ENCODE measurements around the gene ACYP1.

The ACYP1 gene

GRCh38 chr14:75023108-75023507, 40.7 kb downstream of the ACYP1 start:
- Histone ChIP-seq H3K9ac (ENCODE audit: low read length in 5 of 5) (no peak overlapping the region), H3K27ac (ENCODE audit: low read depth, low read length) (no peak overlapping the region), H3K27me3 (ENCODE audit: control insufficient read depth in 5 of 5, insufficient read depth in 4 of 5, low read length in 5 of 5) (no peaks in the 10 kb centered on the region), H3K4me3 (ENCODE audit: low read depth in 1 of 5, low read length in 5 of 5) (no peak overlapping the region), H3K36me3 (ENCODE audit: control insufficient read depth in 5 of 5, insufficient read depth in 5 of 5, low read length in 5 of 5) (peaks cover 33 to 47% (median 37%) of the 10 kb centered on the region in 5 donors), H3K4me1 (ENCODE audit: control insufficient read depth in 5 of 5, insufficient read depth in 5 of 5, low read length in 5 of 5) (no peaks in the 10 kb centered on the region), H3K9me3 (ENCODE audit: control insufficient read depth in 5 of 5, low read length in 5 of 5) (no peaks in the 10 kb centered on the region)

GRCh38 chr14:75022655-75023054, 41.2 kb downstream of the ACYP1 start:
- no peaks in the 10 kb centered on the region for H3K27me3 ChIP-seq (ENCODE audit: control insufficient read depth in 5 of 5, insufficient read depth in 4 of 5, low read length in 5 of 5)
- H3K9ac ChIP-seq (ENCODE audit: low read length in 5 of 5), result no peak overlapping the region
- H3K4me3 ChIP-seq (ENCODE audit: low read depth in 1 of 5, low read length in 5 of 5), result no peak overlapping the region
- no peaks in the 10 kb centered on the region for H3K4me1 ChIP-seq (ENCODE audit: control insufficient read depth in 5 of 5, insufficient read depth in 5 of 5, low read length in 5 of 5)
- H3K9me3 ChIP-seq (ENCODE audit: control insufficient read depth in 5 of 5, low read length in 5 of 5), result no peaks in the 10 kb centered on the region
- H3K36me3 ChIP-seq (ENCODE audit: control insufficient read depth in 5 of 5, insufficient read depth in 5 of 5, low read length in 5 of 5), result peaks cover 37 to 51% (median 39%) of the 10 kb centered on the region in 5 donors
- no peak overlapping the region for H3K27ac ChIP-seq (ENCODE audit: low read depth, low read length)

GRCh38 chr14:75018694-75019093, 45.1 kb downstream of the ACYP1 start:
- Histone ChIP-seq H3K27me3 (ENCODE audit: control insufficient read depth in 5 of 5, insufficient read depth in 4 of 5, low read length in 5 of 5) (no peaks in the 10 kb centered on the region), H3K4me3 (ENCODE audit: low read depth in 1 of 5, low read length in 5 of 5) (no peak overlapping the region), H3K27ac (ENCODE audit: low read depth, low read length) (no peak overlapping the region), H3K4me1 (ENCODE audit: control insufficient read depth in 5 of 5, insufficient read depth in 5 of 5, low read length in 5 of 5) (no peaks in the 10 kb centered on the region), H3K9me3 (ENCODE audit: control insufficient read depth in 5 of 5, low read length in 5 of 5) (no peaks in the 10 kb centered on the region), H3K9ac (ENCODE audit: low read length in 5 of 5) (no peak overlapping the region), H3K36me3 (ENCODE audit: control insufficient read depth in 5 of 5, insufficient read depth in 5 of 5, low read length in 5 of 5) (peaks cover 38 to 74% (median 60%) of the 10 kb centered on the region in 5 donors)

GRCh38 chr14:75016815-75017214, 47.0 kb downstream of the ACYP1 start:
- H3K4me1 ChIP-seq (ENCODE audit: control insufficient read depth in 5 of 5, insufficient read depth in 5 of 5, low read length in 5 of 5), result peaks cover 0 to 12% (median 9%) of the 10 kb centered on the region in 5 donors
- H3K9me3 ChIP-seq (ENCODE audit: control insufficient read depth in 5 of 5, low read length in 5 of 5), result no peaks in the 10 kb centered on the region
- peaks cover 25 to 69% (median 55%) of the 10 kb centered on the region in 5 donors for H3K36me3 ChIP-seq (ENCODE audit: control insufficient read depth in 5 of 5, insufficient read depth in 5 of 5, low read length in 5 of 5)
- H3K27ac ChIP-seq (ENCODE audit: low read depth, low read length), result no peak overlapping the region
- H3K4me3 ChIP-seq (ENCODE audit: low read depth in 1 of 5, low read length in 5 of 5), result no peak overlapping the region
- no peaks in the 10 kb centered on the region for H3K27me3 ChIP-seq (ENCODE audit: control insufficient read depth in 5 of 5, insufficient read depth in 4 of 5, low read length in 5 of 5)
- H3K9ac ChIP-seq (ENCODE audit: low read length in 5 of 5), result no peak overlapping the region

GRCh38 chr14:75015496-75015895, 48.3 kb downstream of the ACYP1 start:
- H3K9me3 ChIP-seq (ENCODE audit: control insufficient read depth in 5 of 5, low read length in 5 of 5), result no peaks in the 10 kb centered on the region
- H3K36me3 ChIP-seq (ENCODE audit: control insufficient read depth in 5 of 5, insufficient read depth in 5 of 5, low read length in 5 of 5), result peaks cover 22 to 66% (median 49%) of the 10 kb centered on the region in 5 donors
- no peak overlapping the region for H3K27ac ChIP-seq (ENCODE audit: low read depth, low read length)
- H3K9ac ChIP-seq (ENCODE audit: low read length in 5 of 5), result no peak overlapping the region
- H3K27me3 ChIP-seq (ENCODE audit: control insufficient read depth in 5 of 5, insufficient read depth in 4 of 5, low read length in 5 of 5), result no peaks in the 10 kb centered on the region
- no peak overlapping the region for H3K4me3 ChIP-seq (ENCODE audit: low read depth in 1 of 5, low read length in 5 of 5)
- H3K4me1 ChIP-seq (ENCODE audit: control insufficient read depth in 5 of 5, insufficient read depth in 5 of 5, low read length in 5 of 5), result peaks cover 3 to 25% (median 20%) of the 10 kb centered on the region in 5 donors

GRCh38 chr14:75013290-75013689, 50.5 kb downstream of the ACYP1 start:
- no peak overlapping the region for H3K27ac ChIP-seq (ENCODE audit: low read depth, low read length)

GRCh38 chr14:75011356-75011994, 52.3 kb downstream of the ACYP1 start:
- H3K4me3 ChIP-seq (ENCODE audit: low read depth in 1 of 5, low read length in 5 of 5), result no peak overlapping the region
- peak overlapping the region; percentile 66 for H3K27ac ChIP-seq (ENCODE audit: low read depth, low read length)
- H3K27me3 ChIP-seq (ENCODE audit: control insufficient read depth in 5 of 5, insufficient read depth in 4 of 5, low read length in 5 of 5), result no peaks in the 10 kb centered on the region
- peaks cover 3 to 33% (median 28%) of the 10 kb centered on the region in 5 donors for H3K4me1 ChIP-seq (ENCODE audit: control insufficient read depth in 5 of 5, insufficient read depth in 5 of 5, low read length in 5 of 5)
- no peak overlapping the region for H3K9ac ChIP-seq (ENCODE audit: low read length in 5 of 5)
- H3K9me3 ChIP-seq (ENCODE audit: control insufficient read depth in 5 of 5, low read length in 5 of 5), result no peaks in the 10 kb centered on the region
- peaks cover 23 to 69% (median 59%) of the 10 kb centered on the region in 5 donors for H3K36me3 ChIP-seq (ENCODE audit: control insufficient read depth in 5 of 5, insufficient read depth in 5 of 5, low read length in 5 of 5)

More at GRCh38 chr14:75013290-75013689, 50.5 kb downstream of the ACYP1 start:
- Histone ChIP-seq H3K9ac (ENCODE audit: low read length in 5 of 5) (no peak overlapping the region), H3K9me3 (ENCODE audit: control insufficient read depth in 5 of 5, low read length in 5 of 5) (no peaks in the 10 kb centered on the region), H3K27me3 (ENCODE audit: control insufficient read depth in 5 of 5, insufficient read depth in 4 of 5, low read length in 5 of 5) (no peaks in the 10 kb centered on the region), H3K4me3 (ENCODE audit: low read depth in 1 of 5, low read length in 5 of 5) (no peak overlapping the region), H3K36me3 (ENCODE audit: control insufficient read depth in 5 of 5, insufficient read depth in 5 of 5, low read length in 5 of 5) (peaks cover 17 to 66% (median 51%) of the 10 kb centered on the region in 5 donors), H3K4me1 (ENCODE audit: control insufficient read depth in 5 of 5, insufficient read depth in 5 of 5, low read length in 5 of 5) (peaks cover 3 to 33% (median 28%) of the 10 kb centered on the region in 5 donors)

- H3K36me3 ChIP-seq (ENCODE audit: control insufficient read depth in 5 of 5, insufficient read depth in 5 of 5, low read length in 5 of 5), result peaks cover 20 to 68% (median 59%) of the 10 kb centered on the region in 5 donors
- no peaks in the 10 kb centered on the region for H3K9me3 ChIP-seq (ENCODE audit: control insufficient read depth in 5 of 5, low read length in 5 of 5)
- peak overlapping the region; percentile 66 for H3K27ac ChIP-seq (ENCODE audit: low read depth, low read length)
- no peak overlapping the region for H3K4me3 ChIP-seq (ENCODE audit: low read depth in 1 of 5, low read length in 5 of 5)
- H3K4me1 ChIP-seq (ENCODE audit: control insufficient read depth in 5 of 5, insufficient read depth in 5 of 5, low read length in 5 of 5), result peaks cover 3 to 33% (median 28%) of the 10 kb centered on the region in 5 donors
- no peaks in the 10 kb centered on the region for H3K27me3 ChIP-seq (ENCODE audit: control insufficient read depth in 5 of 5, insufficient read depth in 4 of 5, low read length in 5 of 5)
- no peak overlapping the region for H3K9ac ChIP-seq (ENCODE audit: low read length in 5 of 5)
Observed at GRCh38 chr14:75010472-75011093, 53.2 kb downstream of the ACYP1 start.

GRCh38 chr14:75009176-75009575, 54.6 kb downstream of the ACYP1 start:
- Histone ChIP-seq H3K27ac (ENCODE audit: low read depth, low read length) (peak overlapping the region; percentile 42), H3K9ac (ENCODE audit: low read length in 5 of 5) (no peak overlapping the region), H3K36me3 (ENCODE audit: control insufficient read depth in 5 of 5, insufficient read depth in 5 of 5, low read length in 5 of 5) (peaks cover 19 to 61% (median 52%) of the 10 kb centered on the region in 5 donors), H3K4me3 (ENCODE audit: low read depth in 1 of 5, low read length in 5 of 5) (no peak overlapping the region), H3K4me1 (ENCODE audit: control insufficient read depth in 5 of 5, insufficient read depth in 5 of 5, low read length in 5 of 5) (peaks cover 3 to 37% (median 30%) of the 10 kb centered on the region in 5 donors), H3K27me3 (ENCODE audit: control insufficient read depth in 5 of 5, insufficient read depth in 4 of 5, low read length in 5 of 5) (no peaks in the 10 kb centered on the region), H3K9me3 (ENCODE audit: control insufficient read depth in 5 of 5, low read length in 5 of 5) (no peaks in the 10 kb centered on the region)

GRCh38 chr14:75005357-75005756, 58.5 kb downstream of the ACYP1 start:
- Histone ChIP-seq H3K4me3 (ENCODE audit: low read depth in 1 of 5, low read length in 5 of 5) (no peak overlapping the region), H3K9me3 (ENCODE audit: control insufficient read depth in 5 of 5, low read length in 5 of 5) (peaks cover 0 to 3% (median 0%) of the 10 kb centered on the region in 5 donors), H3K9ac (ENCODE audit: low read length in 5 of 5) (no peak overlapping the region), H3K4me1 (ENCODE audit: control insufficient read depth in 5 of 5, insufficient read depth in 5 of 5, low read length in 5 of 5) (peaks cover 8 to 32% (median 25%) of the 10 kb centered on the region in 5 donors), H3K36me3 (ENCODE audit: control insufficient read depth in 5 of 5, insufficient read depth in 5 of 5, low read length in 5 of 5) (peaks cover 19 to 51% (median 43%) of the 10 kb centered on the region in 5 donors), H3K27ac (ENCODE audit: low read depth, low read length) (no peak overlapping the region), H3K27me3 (ENCODE audit: control insufficient read depth in 5 of 5, insufficient read depth in 4 of 5, low read length in 5 of 5) (no peaks in the 10 kb centered on the region)
